ENCODE measurements around the gene CDK15.
A peak's percentile ranks its signal among the peaks of the same experiment; 100 is the strongest.
"Not testable (repeated sequence)": the region's sequence is repeated elsewhere in the genome, so short reads cannot be mapped to it uniquely, and the experiment has no call there.

The CDK15 gene

DNA sequence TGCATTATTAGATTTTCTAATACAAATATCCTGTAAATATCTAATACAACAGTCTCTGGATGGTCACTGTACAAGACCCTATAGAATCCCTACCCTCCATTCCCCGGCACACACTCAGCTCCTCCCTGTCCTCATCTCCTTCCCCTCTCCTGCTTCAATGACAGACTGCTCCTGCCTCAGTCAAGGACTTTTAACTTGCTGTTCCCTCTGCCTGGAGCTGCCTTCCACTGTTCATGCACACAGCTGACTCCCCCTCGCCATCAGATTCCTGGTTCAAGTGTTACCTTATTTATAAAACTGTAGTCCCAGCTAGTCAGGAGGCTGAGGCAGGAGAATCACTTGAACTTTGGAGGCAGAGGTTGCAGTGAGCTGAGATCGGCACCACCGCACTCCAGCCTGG, 3.3 kb downstream of the CDK15 start:
- Histone ChIP-seq H3K36me3 (no peaks in the 10 kb centered on the region), H3K27me3 (ENCODE audit: insufficient read depth, low read depth, severe bottlenecking) (no peaks in the 10 kb centered on the region), H3K27ac (no peak overlapping the region), H3K9me3 (ENCODE audit: severe bottlenecking) (no peaks in the 10 kb centered on the region), H3K4me3 (ENCODE audit: low read depth, low read length) (no peak overlapping the region)
- TF ChIP-seq, protein P1, sequence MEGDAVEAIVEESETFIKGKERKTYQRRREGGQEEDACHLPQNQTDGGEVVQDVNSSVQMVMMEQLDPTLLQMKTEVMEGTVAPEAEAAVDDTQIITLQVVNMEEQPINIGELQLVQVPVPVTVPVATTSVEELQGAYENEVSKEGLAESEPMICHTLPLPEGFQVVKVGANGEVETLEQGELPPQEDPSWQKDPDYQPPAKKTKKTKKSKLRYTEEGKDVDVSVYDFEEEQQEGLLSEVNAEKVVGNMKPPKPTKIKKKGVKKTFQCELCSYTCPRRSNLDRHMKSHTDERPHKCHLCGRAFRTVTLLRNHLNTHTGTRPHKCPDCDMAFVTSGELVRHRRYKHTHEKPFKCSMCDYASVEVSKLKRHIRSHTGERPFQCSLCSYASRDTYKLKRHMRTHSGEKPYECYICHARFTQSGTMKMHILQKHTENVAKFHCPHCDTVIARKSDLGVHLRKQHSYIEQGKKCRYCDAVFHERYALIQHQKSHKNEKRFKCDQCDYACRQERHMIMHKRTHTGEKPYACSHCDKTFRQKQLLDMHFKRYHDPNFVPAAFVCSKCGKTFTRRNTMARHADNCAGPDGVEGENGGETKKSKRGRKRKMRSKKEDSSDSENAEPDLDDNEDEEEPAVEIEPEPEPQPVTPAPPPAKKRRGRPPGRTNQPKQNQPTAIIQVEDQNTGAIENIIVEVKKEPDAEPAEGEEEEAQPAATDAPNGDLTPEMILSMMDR (IDR thresholded peaks at IDR 0.05; ENCODE audit: low read depth, low read length): no peak
- DNase-seq: no peak

DNA sequence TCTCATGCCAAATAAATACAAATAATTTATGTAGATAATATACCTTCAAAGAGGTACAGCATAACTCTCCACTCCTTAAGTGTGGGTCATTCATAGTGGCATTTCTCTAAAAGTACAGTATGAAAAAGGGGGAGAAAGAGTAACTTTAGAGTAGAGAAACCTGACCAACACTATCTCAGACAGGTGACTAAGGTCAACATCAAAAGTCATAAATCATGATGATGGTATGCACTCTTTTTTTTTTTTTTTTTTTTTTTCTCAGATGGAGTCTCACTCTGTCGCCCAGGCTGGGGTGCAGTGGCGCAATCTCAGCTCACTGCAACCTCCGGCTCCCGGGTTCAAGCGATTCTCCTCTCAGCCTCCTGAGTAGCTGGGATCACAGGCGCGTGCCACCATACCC, 4.3 kb downstream of the CDK15 start:
- not testable (repeated sequence) for H3K27me3 ChIP-seq (ENCODE audit: insufficient read depth, low read depth, severe bottlenecking); H3K4me3 ChIP-seq (ENCODE audit: low read depth, low read length); H3K27ac ChIP-seq; DNase-seq; H3K9me3 ChIP-seq (ENCODE audit: severe bottlenecking); H3K36me3 ChIP-seq

DNA sequence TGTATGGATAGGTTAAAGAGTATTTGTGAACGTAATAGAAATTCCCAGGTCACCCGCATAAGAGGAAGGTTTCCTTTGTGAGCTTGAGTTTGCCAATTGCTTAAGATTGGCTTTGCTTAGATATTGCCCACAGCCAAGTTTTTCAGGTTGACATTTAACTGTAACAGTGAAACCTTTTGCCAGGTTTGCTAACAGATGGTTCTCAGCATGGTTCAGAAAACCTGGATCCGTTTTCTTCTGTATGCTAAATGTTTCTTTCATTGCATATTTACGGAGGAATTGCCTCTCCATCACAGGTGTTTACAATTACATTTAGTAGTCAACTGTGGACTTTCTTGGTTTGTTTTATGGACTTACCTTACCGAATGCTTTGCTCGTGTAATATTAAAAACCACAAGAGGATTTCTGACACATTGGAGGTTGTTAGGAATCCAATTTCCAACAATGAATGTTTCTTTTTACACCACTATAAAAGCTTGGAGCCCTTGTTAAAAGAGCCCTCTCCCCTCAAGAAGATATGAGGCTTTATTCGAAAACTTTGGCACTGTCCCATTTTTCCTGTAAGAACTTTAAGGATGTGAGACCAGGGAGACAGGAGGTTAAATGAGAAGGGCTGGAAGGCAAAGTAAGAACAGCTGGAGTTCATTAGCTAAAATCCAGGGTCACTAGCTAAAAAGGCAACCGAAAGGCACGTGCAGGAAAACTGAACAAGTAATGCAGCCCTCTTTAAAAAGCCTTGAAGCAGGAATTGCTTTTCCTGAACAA, 7.8 kb downstream of the CDK15 start:
- Histone ChIP-seq H3K27me3 (ENCODE audit: insufficient read depth, low read depth, severe bottlenecking) (no peaks in the 10 kb centered on the region), H3K36me3 (no peaks in the 10 kb centered on the region), H3K9me3 (ENCODE audit: severe bottlenecking) (no peaks in the 10 kb centered on the region), H3K27ac (no peak overlapping the region), H3K4me3 (ENCODE audit: low read depth, low read length) (no peak overlapping the region)
- TF ChIP-seq, protein P1 (IDR thresholded peaks at IDR 0.05; ENCODE audit: low read depth, low read length): no peak
- DNase-seq: no peak

DNA sequence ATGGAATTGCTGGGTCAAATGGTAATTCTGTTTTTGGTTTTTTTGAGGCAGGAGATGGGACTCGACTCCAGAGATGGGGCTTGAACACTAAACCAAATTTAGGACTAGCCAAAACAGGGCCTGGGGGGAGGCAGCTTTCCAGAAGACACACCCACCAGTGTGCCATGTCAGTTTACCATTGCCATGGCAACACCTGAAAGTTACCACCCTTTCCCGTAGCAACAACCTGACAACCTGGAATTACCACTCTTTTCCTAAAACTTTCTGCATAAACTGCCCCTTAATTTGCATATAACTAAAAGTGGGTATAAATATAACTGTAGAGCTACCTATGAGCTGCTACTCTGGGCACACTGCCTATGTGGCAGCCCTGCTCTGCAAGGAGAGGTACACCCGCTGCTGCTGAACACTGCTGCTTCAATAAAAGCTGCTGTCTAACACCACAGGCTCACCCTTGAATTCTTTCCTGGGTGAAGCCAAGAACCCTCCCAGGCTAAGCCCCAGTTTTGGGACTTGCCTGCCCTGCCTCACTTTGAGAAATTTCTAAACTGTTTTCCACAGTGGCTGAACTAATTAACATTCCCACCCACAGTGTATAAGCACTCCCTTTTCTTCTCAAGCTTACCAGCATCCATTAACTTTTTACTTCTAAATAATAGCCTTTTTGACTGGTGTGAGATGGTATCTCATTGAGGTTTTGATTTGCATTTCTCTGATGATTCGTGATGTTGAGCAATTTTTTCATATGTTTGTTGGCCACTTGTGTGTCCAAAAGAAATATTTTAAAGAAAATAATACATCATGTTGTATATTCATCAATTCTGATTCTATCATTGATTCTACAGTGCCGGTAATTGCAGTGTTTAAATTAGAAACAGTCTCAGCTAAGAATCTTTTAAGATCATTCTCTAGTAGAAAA, 10.6 kb downstream of the CDK15 start:
- no peaks in the 10 kb centered on the region for H3K36me3 ChIP-seq
- no peaks in the 10 kb centered on the region for H3K27me3 ChIP-seq (ENCODE audit: insufficient read depth, low read depth, severe bottlenecking)
- no peak overlapping the region for H3K4me3 ChIP-seq (ENCODE audit: low read depth, low read length)
- TF ChIP-seq, protein P1 (IDR thresholded peaks at IDR 0.05; ENCODE audit: low read depth, low read length): no peak
- H3K27ac ChIP-seq: no peak overlapping the region
- no peak for DNase-seq
- no peaks in the 10 kb centered on the region for H3K9me3 ChIP-seq (ENCODE audit: severe bottlenecking)

DNA sequence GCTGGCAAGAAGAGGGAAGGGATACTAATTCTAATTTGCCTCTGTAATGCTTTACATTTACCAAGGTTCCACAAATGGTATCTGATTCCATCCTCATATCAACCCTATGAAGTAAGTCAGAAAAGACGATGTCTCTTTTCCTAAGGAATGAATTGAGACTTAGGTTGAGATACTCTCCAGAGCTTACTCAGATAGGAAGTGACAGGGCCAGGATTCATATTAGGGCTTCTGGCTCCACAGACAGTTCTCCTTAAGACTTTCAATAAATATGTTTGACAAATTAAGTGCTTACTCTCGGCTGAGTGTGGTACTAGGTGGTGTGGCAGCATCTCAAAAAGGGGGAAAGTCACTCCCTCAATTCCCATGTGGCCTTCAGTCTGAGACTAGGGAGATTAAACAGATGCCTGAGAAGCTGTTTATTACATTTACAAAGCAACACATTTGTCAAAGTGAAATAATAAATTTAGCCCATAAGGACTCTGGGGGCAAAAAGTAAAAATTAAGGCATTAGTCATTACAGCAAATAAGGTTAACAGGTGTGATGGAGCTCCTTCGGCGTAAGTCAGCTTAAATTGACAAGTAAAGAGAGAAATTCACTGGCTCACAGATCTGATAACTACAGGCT, 14.2 kb downstream of the CDK15 start:
- Histone ChIP-seq H3K4me3 (ENCODE audit: low read depth, low read length) (no peak overlapping the region), H3K27ac (no peak overlapping the region), H3K27me3 (ENCODE audit: insufficient read depth, low read depth, severe bottlenecking) (no peaks in the 10 kb centered on the region), H3K36me3 (no peaks in the 10 kb centered on the region), H3K9me3 (ENCODE audit: severe bottlenecking) (no peaks in the 10 kb centered on the region)
- TF ChIP-seq, protein P1 (IDR thresholded peaks at IDR 0.05; ENCODE audit: low read depth, low read length): no peak
- no peak for DNase-seq

DNA sequence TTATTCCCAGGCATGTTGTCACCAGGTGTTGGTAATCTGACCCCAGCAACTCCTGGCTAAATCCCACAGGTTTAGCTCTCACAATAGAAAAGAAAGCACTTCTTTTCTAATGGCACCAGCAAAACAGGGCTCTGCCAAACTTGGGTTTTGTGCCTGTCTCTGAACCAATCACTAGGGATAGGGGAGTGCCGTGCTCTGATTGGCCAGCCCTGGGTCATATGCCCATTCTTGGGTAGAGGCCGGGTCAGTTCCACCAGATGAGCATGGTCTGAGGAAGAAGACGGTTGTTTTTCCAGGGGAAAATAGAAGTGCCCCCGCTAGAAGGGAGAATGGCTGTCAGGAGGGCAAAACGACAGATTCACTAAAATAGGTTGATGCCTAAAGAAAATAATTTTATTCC, 14.7 kb downstream of the CDK15 start:
- TF ChIP-seq, protein P1 (IDR thresholded peaks at IDR 0.05; ENCODE audit: low read depth, low read length): no peak
- no peak overlapping the region for H3K27ac ChIP-seq
- no peaks in the 10 kb centered on the region for H3K36me3 ChIP-seq
- no peak overlapping the region for H3K4me3 ChIP-seq (ENCODE audit: low read depth, low read length)
- H3K27me3 ChIP-seq (ENCODE audit: insufficient read depth, low read depth, severe bottlenecking): no peaks in the 10 kb centered on the region
- H3K9me3 ChIP-seq (ENCODE audit: severe bottlenecking): no peaks in the 10 kb centered on the region
- DNase-seq: peak; percentile 8

Measured in WERI-Rb-1 (cell line).